Fibroblast of lung (primary cell): Measurements from ENCODE around the gene MTX2. TPM values are rescaled to one million over a fixed set of nuclear protein-coding genes. Genes with fewer than 3 reads are reported as not detected.

ENCODE experiments used
- DNase-seq, 2 donors: peaks; one replicate each; pipeline versions ENCODE4 v3.0.0 to v3.0.0-alpha.2; 2010; ENCODE audit warnings: low read depth in 2 of 2
- H2AFZ ChIP-seq: 2 replicates; pipeline ENCODE4 v1.5.1; 2012; ENCODE audit warnings: low read length, control low read depth, inconsistent platforms
- H3K27ac ChIP-seq: 2 replicates; pipeline ENCODE4 v1.5.1; 2011; ENCODE audit warnings: low read length, control low read depth; ENCODE audit not compliant: insufficient read depth
- H3K27me3 ChIP-seq: 2 replicates; pipeline ENCODE4 v1.5.1; 2011; ENCODE audit warnings: mild to moderate bottlenecking, low read length; ENCODE audit not compliant: control insufficient read depth, insufficient read depth
- H3K36me3 ChIP-seq: 2 replicates; pipeline ENCODE4 v1.5.1; 2011; ENCODE audit warnings: low read length; ENCODE audit not compliant: control insufficient read depth, insufficient read depth
- H3K4me1 ChIP-seq: 2 replicates; pipeline ENCODE4 v1.5.1; 2011; ENCODE audit warnings: low read length; ENCODE audit not compliant: control insufficient read depth, insufficient read depth; ENCODE audit errors: extremely low read depth
- H3K4me2 ChIP-seq: 2 replicates; pipeline ENCODE4 v1.5.1; 2011; ENCODE audit warnings: low read length, control low read depth; ENCODE audit not compliant: insufficient read depth; ENCODE audit errors: extremely low read depth
- H3K4me3 ChIP-seq, 4 experiments: fragments of 200-600 bp in 1 of 4; sonication (generic) in 1 of 4; replicated peaks in 1 of 4; 2 replicates each; pipeline ENCODE4 v1.5.1; 2011 to 2016; ENCODE audit warnings: low read length in 4 of 4, low read depth in 3 of 4, mild to moderate bottlenecking in 3 of 4, control low read depth in 2 of 4, inconsistent platforms in 1 of 4, mixed read lengths in 1 of 4; ENCODE audit not compliant: insufficient read depth in 1 of 4; ENCODE audit errors: control extremely low read depth in 1 of 4
- H3K79me2 ChIP-seq: 2 replicates; pipeline ENCODE4 v1.5.1; 2012; ENCODE audit warnings: mild to moderate bottlenecking, low read length, inconsistent platforms; ENCODE audit not compliant: control insufficient read depth, insufficient read depth
- H3K9ac ChIP-seq: 2 replicates; pipeline ENCODE4 v1.5.1; 2011; ENCODE audit warnings: mild to moderate bottlenecking, low read length, control low read depth; ENCODE audit not compliant: insufficient read depth
- H3K9me3 ChIP-seq: 2 replicates; pipeline ENCODE4 v1.5.1; 2012; ENCODE audit warnings: low read depth, low read length; ENCODE audit not compliant: control insufficient read depth, insufficient read depth
- H4K20me1 ChIP-seq: 2 replicates; pipeline ENCODE4 v1.5.1; 2011; ENCODE audit warnings: low read length; ENCODE audit not compliant: control insufficient read depth, insufficient read depth; ENCODE audit errors: extremely low read depth
- CTCF ChIP-seq, 2 donors: IDR thresholded peaks in 1 of 2; conservative IDR thresholded peaks in 1 of 2; 1 replicate in 1 of 2; 2 replicates in 1 of 2; pipeline ENCODE4 v1.5.1; 2011 to 2012; ENCODE audit warnings: low read length in 2 of 2, control low read depth in 1 of 2, inconsistent platforms in 1 of 2, low read depth in 1 of 2, mild to moderate bottlenecking in 1 of 2
- EZH2 ChIP-seq: IDR thresholded peaks from 2 replicates; pipeline ENCODE4 v1.5.1; 2012; ENCODE audit warnings: low read length, control low read depth, mild to moderate bottlenecking; ENCODE audit errors: missing control alignments
- polyA plus RNA-seq, 2 donors: library from polyadenylated mRNA; depleted of rRNA in 1 of 2; stranded (reverse) in 1 of 2; unstranded in 1 of 2; fragments of >200 nt; gene quantifications; 2 replicates each; pipeline ENCODE4 v1.2.1, GENCODE V29; 2011 to 2012; ENCODE audit warnings: missing spikeins in 1 of 2
- total RNA-seq: library from RNA; depleted of rRNA; stranded (reverse); fragments of >200 nt; gene quantifications from 2 replicates; pipeline ENCODE4 v1.2.1, GENCODE V29; 2014

Gene MTX2
- total and polyA plus RNA-seq, 2 donors (not counting 1 experiment from before 2014, with no cell fraction given): 29.6 to 46.9 TPM

GRCh38 chr2:176338395-176338794 lies 69.2 kb downstream of the MTX2 start:
- Histone ChIP-seq H2AFZ (no peak overlapping the region), H3K27ac (no peak overlapping the region)
- TF ChIP-seq CTCF (conservative IDR thresholded peaks at IDR 0.05 in 1 of 2, IDR thresholded peaks at IDR 0.05 in 1 of 2; ENCODE audit: low read depth in 1 of 2, low read length in 2 of 2): no peak
- no peak for TF ChIP-seq EZH2

GRCh38 chr2:176339208-176339607 lies 70.0 kb downstream of the MTX2 start:
- Histone ChIP-seq H3K27me3 (no peaks in the 10 kb centered on the region), H3K4me1 (no peaks in the 10 kb centered on the region), H3K27ac (no peak overlapping the region), H3K4me3 (no peak overlapping the region), H3K36me3 (no peaks in the 10 kb centered on the region), H3K4me2 (no peak overlapping the region), H3K79me2 (no peaks in the 10 kb centered on the region), H4K20me1 (no peaks in the 10 kb centered on the region), H3K9me3 (no peaks in the 10 kb centered on the region), H3K9ac (no peak overlapping the region), H2AFZ (no peak overlapping the region)
- TF ChIP-seq CTCF (conservative IDR thresholded peaks at IDR 0.05 in 1 of 2, IDR thresholded peaks at IDR 0.05 in 1 of 2; ENCODE audit: low read depth in 1 of 2, low read length in 2 of 2) (no peak), EZH2 (no peak)
- no peak for DNase-seq

More at GRCh38 chr2:176338395-176338794, 69.2 kb downstream of the MTX2 start:
- Histone ChIP-seq H3K9me3 (no peaks in the 10 kb centered on the region), H3K9ac (no peak overlapping the region), H3K79me2 (no peaks in the 10 kb centered on the region), H3K27me3 (no peaks in the 10 kb centered on the region), H3K4me1 (no peaks in the 10 kb centered on the region), H3K4me2 (no peak overlapping the region), H3K36me3 (no peaks in the 10 kb centered on the region), H3K4me3 (no peak overlapping the region), H4K20me1 (no peaks in the 10 kb centered on the region)
- no peak for DNase-seq

- peak overlapping the region; percentile 13 for H3K4me2 ChIP-seq
Measured at GRCh38 chr2:176356251-176356650, 87.0 kb downstream of the MTX2 start.

More at GRCh38 chr2:176356251-176356650, 87.0 kb downstream of the MTX2 start:
- no peak for DNase-seq
- Histone ChIP-seq H3K27ac (no peak overlapping the region), H3K4me3 (no peak overlapping the region), H3K27me3 (no peaks in the 10 kb centered on the region), H3K4me1 (no peaks in the 10 kb centered on the region), H2AFZ (no peak overlapping the region), H3K9me3 (no peaks in the 10 kb centered on the region), H3K79me2 (no peaks in the 10 kb centered on the region), H3K9ac (no peak overlapping the region), H4K20me1 (no peaks in the 10 kb centered on the region), H3K36me3 (no peaks in the 10 kb centered on the region)
- TF ChIP-seq EZH2 (no peak), CTCF (conservative IDR thresholded peaks at IDR 0.05 in 1 of 2, IDR thresholded peaks at IDR 0.05 in 1 of 2; ENCODE audit: low read depth in 1 of 2, low read length in 2 of 2) (no peak)
